HG03575 (cell line): ENCODE measurements around the gene CMTM8.
"Not testable (repeated sequence)": the region's sequence is repeated elsewhere in the genome, so short reads cannot be mapped to it uniquely, and the experiment has no call there.

Source experiments
- ATAC-seq: cut with Tn5 transposase; IDR thresholded peaks from one replicate; pipeline ENCODE4 v1.9.1; 2021; ENCODE audit not compliant: unreplicated experiment, insufficient number of reproducible peaks, low FRiP score; ENCODE audit errors: extremely low read depth

Gene CMTM8

DNA sequence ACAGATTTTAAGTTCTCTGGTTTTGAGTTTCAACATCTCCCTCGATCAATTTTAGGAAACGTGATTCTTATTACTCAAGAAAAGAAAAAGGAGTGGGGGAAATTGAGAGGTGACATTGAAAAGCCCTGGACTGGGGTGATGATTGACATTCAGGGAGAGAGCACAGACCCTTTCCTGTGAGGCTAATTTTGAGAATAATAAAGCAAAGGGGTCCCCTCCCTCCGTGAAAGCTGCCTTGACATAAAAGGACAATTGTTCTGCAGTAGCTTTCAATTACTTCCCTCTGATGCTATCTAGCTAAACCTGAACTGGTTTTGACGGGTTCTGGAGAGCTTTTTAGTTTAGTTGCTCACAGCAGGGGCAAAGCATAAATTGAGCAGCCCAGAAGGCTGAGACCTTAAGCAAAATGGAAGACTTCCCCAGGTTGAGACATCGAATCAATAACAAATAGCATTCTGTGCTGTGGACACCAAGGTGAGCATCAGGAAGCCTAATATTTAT lies 14.4 kb upstream of the CMTM8 start:
- no peak for ATAC-seq

DNA sequence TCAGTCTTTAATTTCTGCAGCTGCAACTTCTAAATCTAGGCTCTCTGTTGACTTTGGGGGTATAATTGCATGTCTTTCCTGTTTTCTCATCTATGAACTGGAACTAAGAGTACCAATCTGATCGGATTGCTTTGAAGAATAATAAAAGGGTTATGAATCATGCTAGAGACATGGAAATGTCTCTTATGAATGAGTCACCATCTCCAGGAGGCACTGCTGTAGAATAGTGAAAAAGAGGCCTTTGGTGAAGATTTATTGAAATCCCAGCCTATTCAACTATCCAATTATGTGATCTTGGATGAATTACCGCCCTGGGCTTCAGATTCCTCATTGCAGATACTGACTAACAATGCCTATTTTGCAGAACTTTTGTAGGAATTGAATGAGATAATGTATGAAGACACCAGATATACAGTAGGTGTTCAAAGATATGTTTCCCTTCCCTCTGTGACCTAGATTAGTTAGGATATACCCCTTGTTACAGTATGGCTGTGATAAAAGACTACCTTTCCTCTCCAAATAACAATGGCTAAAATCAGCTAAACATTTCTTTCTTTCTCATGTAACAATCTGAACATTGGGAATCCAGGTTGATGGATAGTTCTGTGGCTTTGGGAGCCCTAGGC lies 11.5 kb upstream of the CMTM8 start:
- ATAC-seq, result no peak

DNA sequence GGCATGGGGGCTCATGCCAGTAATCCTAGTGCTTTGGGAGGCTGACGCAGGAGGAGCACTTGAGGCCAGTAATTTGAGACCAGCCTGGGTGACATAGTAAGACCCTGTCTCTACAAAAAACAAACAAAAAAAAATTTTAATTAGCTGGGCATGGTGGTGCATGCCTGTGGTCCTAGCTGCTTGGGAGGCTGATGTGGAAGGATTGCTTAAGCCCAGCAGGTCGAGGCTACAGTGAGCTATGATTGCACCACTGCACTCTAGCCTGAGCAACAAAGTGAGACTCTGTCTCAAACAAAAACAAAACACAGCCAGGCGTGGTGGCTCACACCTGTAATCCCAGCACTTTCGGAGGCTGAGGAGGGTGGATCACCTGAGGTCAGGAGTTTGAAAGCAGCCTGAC lies 9.7 kb upstream of the CMTM8 start:
- not testable (repeated sequence) for ATAC-seq

DNA sequence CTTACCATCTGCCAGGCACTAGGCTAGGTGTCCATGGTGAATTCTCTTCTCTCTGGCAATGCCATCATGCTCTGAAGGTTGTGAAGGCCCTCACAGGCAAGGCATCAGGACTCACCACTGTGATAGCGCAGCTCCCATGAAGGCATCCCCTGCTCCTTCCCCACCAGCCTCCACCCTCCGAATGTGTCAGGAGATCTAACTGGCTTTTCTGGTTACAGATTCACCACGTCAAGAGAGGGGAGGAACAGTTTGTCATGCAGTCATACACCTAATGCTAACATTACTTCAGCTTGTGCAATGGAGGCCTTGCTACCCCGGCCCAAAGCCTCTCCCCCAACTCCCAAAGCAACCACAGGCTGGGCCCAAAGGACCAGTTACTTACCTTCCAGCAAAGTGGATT lies 8.9 kb upstream of the CMTM8 start:
- no peak for ATAC-seq

DNA sequence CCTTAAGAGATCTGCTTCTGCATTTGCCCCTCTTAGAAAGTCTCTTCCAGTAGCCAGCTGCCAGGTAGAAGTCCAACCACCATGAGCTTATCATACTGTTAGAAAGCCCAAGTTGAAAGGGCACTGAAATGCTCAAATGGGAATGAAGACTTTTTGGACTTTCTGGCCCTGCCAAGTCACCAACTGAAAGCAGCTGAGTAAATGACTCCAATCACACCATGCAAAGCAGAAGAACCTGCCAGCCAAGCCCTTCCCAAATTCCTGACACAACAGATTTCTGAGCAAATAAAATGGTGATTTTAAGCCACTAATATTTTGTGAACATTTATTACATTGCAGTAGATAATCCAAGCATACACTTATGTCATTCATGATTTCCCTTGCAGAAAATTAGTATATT lies 2.1 kb upstream of the CMTM8 start:
- ATAC-seq, result no peak

DNA sequence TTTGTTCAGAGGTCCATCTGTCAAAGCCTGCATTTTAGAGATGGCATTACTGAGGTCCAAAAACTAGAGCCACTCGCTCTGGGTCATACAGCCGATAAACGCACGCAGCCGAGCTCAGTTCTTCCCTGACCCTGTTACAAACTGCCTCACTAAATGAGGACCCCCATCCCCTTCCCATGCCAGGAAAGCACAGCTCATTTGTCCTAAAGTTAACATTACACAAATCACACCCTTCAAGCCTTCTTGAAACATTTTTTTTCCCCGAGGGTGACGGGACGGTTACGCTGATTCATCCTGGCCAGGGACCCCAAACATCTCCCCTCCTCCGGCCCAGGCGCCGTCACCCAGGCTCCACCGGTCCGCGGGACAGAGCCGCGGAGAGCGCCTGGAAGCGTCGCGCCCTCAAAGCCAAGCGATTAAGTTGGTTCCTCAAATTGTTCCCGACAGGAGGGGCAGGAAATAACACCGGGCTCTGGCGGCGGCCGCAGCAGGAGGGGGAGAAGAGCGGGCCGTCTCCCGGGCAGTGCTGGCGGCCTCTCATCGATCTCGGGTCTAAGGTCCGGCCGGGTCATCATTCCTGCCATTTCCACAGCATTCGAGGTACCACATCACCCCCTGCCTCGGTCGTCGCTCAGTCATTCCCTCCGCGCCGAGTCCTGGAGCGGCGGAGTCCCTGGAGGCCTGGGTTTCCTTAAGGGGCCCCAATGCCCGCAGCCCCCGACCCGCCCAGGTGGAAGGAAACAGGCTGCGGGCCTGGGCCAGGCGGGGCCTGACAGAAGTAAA lies 619 bp upstream of the CMTM8 start:
- no peak for ATAC-seq

DNA sequence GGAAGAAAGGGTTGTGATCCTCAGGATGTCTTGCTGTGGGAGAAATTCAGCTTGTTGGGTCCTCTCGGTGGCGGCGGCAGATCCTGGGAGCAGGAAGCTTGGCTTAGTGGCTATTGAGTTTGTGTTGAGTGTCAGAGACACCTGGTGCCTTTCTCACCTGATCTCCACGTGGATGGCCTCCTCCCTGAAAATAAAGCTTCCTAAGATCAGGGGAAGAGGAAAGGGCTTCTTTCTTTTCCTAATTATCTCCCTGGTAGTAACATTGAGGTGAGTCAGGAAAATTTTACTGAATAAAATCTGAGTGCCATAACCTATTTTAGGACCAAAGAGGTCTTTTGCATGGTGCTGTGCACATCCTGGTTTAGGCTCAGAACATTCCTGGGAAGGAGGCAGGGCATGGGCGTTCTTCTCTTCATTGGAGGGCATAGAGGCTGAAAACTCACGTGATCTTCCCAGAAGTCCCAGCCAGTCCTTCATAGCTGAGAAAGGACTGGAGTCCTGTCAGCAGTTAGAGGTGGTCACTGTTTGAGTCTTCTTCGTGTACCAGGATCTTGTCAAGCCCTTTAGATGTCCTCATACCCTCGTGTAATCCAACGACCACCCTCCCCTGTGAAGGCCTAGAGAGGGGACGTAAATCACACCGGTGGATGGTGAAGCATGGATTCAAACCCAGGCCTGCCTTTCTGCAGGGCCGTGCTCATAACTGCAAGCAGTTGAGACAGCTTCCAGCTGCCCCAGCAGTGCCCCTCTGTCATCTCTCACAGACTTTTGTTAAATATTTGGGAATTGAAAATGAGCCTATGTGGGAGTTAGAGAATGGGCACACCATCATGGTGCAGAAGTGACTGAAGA lies 1.1 kb downstream of the CMTM8 start:
- ATAC-seq, result no peak

DNA sequence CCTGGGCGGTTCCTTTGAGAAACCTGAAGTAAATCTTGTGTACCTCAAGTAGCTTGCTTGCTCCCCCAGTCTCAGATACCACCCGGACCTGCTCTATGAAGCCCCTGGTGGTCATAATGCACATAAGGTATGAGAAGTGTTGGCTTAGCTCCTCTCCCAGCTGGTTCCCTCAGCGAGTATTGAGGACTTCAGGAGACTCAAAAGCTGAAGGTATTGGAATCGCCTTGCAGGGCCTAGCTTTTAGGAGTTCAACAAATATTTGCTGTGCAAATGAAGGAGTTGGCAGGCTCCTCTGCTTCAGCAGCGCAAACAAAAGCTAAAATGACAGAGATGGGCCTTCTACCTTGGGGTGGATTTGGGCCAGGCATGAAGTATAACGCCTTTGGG lies 1.7 kb downstream of the CMTM8 start:
- ATAC-seq, result no peak

DNA sequence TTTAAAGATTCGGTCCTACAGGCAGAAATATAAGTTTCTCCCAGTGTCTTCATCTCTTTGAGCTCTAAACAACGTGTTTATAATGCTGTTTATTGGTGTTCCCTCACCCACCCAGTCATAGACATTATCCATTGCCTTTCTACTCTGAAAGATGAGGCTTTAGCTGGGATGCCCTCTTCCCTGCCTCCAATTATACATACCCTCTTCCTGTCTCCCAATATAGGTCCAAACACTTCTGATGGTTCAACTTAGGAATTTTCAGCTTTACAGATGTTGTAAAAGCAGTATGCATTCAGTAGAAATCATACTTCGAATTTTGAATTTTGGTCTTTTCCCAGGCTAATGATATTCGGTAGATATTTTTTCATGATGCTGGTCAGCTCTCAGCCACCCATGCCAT lies 2.6 kb downstream of the CMTM8 start:
- ATAC-seq, result no peak

DNA sequence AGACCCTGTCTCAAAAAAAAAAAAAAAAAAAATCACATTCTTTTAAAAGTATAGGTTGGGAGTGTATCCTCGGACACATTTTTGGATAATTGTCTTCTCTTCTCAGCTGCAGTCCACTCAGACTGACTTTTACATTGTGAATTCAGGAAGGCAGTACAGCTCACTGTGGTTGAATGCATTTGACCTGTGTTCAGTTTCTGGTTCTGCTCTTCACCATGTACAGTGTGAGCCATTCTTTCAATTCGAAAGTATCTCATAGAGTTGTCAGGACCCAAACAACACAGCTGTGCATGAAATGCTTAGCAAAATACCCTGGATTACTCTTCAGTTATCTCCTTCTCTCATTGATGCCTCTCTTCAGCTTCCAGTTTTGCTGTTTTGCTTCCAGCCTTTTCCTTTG lies 5.0 kb downstream of the CMTM8 start:
- ATAC-seq, result no peak

DNA sequence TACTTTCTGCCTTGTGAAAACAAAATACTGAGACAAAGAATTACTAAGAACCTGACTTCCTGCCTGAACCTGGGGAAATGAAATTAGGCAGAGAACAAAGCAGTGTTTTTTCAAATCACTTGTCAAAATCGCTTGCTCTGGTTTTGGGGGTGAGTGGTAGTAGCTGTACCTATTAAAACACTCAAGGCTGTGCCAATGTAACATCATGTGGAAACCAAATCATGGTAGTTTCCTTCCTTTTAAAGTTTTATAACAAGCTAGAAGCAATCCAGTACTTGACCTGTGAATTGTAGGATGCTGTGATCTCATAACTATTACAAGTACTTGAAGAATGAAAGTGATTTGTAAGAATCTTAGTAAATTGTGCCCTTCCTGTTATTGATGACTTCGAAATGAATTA lies 6.7 kb downstream of the CMTM8 start:
- no peak for ATAC-seq

DNA sequence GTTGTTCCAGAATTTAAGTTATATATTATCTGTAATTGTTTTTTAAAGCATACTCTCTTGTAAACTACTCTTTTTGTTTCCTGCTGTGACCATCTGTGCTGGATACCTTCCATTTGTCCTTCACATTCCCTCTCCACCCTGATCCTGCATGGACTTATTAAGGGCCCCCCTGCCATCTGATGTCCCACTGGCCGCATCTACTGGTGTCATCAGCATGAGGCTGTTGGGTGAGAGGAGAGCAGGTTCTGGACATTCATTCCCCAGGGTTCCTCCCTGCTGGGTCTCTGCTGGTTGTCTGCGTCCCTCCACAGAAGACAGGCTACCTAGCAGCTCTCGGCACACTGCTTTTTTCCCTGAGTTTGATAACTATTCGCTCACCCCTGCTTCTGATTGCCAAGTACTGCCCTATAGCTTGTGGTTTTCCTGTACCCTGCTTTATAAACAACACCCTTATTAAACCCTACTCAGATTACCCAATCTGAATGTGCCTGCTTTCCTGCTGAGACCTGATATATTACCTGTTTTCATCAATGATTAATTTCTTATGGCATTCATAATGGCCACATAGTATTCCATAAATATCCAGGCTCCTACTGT lies 7.7 kb downstream of the CMTM8 start:
- ATAC-seq, result no peak

DNA sequence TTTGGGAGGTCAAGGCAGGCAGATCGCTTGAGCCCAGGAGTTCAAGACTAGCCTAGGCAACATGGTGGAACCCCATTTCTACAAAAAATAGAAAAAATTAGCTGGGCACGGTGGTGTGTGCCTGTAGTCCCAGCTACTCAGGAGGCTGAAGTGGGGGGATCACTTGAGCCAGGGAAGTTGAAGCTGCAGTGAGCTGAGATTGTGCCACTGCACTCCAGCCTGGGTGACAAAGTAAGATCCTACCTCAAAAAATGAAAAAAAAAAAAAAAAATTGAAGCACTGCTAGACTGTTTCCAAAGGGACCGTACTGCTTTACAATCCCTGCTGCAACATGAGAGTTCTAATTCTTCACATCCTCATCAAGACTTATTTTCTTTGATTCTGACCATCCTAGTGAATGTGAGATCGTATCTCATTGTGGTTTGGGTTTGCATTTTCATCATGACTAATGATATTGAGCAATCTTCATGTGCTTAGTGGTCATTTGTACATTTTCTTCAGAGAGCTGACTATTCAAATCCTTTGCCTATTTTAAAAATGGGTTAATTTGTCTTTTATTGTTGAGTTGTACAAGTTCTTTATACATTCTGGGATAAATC lies 10.8 kb downstream of the CMTM8 start:
- ATAC-seq, result no peak

DNA sequence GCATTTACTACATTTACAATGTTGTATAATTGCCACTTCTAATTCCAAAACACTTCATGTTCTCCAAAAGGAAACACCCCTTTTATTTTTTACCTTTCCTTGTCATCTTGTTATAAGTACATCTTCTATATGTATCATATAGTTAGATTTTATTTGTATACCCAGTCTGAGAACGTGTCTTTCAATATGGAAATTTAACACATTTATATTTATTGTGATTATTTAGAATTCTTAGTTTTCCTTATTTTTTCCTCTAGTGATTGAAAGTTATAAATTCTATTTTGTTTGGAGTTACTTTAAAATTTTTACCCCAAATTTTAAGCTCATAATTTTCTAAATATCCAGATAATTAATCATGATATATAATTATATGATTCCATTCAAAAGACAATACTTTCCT lies 15.8 kb downstream of the CMTM8 start:
- ATAC-seq, result no peak

DNA sequence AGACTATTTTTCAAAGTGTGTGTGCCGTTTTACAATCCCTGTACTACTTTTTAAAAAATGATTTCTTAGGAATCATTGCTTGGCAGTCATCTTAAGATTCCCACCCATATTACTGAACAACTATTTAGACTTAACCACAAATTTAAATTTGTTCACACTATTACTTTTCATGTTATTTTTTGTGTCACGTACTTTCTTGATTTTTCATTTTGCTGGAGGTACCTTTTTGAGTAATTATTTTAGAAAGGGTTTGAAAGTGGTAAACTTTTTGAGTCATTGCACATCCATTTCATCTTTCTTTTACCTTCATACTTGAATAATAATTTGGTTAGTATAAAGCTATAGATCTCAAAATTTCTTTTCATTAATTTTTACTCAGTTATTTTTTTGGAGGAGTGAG lies 16.9 kb downstream of the CMTM8 start:
- no peak for ATAC-seq

DNA sequence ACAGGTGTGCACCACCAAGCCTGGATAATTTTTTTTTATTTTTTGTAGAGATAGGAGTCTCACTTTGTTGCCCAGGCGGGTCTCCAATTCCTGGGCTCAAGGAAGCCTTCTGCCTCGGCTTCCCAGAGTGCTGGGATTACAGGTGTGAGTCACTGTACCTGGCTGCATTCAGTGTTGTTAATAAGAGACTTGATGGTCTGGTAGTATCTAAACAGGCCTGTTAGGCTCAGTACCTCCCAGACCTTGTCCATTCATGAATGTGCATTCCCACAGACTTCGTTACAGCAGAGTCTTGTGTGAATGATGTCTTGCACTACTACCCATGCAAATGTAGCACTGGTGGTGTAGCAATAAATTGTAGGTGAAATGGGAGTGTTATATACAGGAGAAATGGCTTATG lies 17.7 kb downstream of the CMTM8 start:
- ATAC-seq, result no peak

DNA sequence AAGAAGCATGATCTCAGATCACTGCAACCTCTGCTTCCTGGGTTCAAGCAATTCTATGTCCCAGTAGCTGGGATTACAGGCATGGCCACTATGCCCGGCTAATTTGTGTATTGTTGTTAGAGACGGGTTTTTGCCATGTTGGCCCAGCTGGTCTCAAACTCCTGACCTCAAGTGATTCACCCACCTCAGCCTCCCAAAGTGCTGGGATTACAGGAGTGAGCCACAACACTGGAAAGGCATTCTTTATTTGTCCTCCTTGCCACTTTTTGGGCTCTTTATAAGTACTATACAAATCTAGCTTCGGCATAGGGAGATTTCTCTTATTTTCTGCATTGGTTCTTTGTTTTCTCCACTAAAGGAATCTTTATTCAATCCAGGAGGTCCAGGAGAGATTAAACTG lies 18.6 kb downstream of the CMTM8 start:
- no peak for ATAC-seq

DNA sequence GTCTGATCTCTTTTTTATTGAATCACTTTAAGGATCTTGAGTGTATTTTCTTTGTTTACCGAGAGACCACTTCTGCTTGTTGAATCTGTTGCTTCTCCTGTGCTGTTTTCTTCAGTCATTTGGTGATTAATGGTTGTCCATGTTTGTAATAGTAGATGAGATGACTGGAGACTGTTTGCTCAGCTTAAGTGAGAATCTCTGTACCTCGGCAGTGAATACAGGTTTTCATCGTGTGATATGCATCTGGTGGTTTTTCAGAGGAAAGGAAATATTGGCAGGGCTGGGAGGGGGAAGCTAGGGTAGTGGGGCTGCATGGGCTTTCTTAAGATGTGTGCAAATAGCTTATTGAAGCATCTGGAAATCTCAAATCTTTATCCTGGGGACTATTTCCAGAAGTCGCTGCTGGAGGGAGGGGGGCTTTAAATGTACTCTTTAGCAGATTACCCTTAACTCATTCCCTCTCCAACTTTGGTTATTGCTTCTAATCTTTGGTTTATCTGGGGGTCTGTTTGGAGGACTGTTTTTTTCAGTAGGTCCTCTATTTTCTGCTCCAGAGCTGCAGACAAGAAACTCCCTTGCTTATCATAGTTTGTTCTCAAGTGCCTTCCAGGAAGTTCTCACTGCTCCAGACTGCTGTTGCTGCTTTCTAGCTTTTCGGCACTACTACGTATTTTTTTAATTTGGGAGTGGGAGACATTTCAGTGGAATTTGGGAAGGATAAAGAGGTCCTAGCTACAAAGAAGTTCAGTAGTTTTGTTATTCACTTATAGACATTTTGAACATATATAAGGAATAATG lies 19.4 kb downstream of the CMTM8 start:
- ATAC-seq, result no peak
